GM18505 (cell line): ENCODE data around the gene CDH4.

Source experiments
- ATAC-seq: cut with Tn5 transposase; IDR thresholded peaks from one replicate; pipeline ENCODE4 v1.9.1; 2021; ENCODE audit not compliant: unreplicated experiment
- POLR2A ChIP-seq: IDR thresholded peaks from 4 replicates; pipeline ENCODE4 v1.6.1; 2011; ENCODE audit warnings: borderline replicate concordance; ENCODE audit not compliant: insufficient read depth, insufficient read length; ENCODE audit errors: extremely low read depth

CDH4 gene

GRCh38 chr20:61746781-61747180 lies 494.7 kb downstream of the CDH4 start:
- TF ChIP-seq POLR2A: no peak
- no peak for ATAC-seq

- TF ChIP-seq POLR2A: no peak
- no peak for ATAC-seq
Observed at GRCh38 chr20:61748376-61748775, 496.3 kb downstream of the CDH4 start.

GRCh38 chr20:61749406-61750075 lies 497.5 kb downstream of the CDH4 start:
- no peak for ATAC-seq
- TF ChIP-seq POLR2A: no peak

GRCh38 chr20:61750093-61750492 lies 498.0 kb downstream of the CDH4 start:
- no peak for ATAC-seq
- no peak for TF ChIP-seq POLR2A

- TF ChIP-seq POLR2A: no peak
Observed at GRCh38 chr20:61752576-61752975, 500.5 kb downstream of the CDH4 start.

GRCh38 chr20:61753316-61753942 lies 501.4 kb downstream of the CDH4 start:
- ATAC-seq: no peak
- no peak for TF ChIP-seq POLR2A

More at GRCh38 chr20:61752576-61752975, 500.5 kb downstream of the CDH4 start:
- ATAC-seq: no peak

- no peak for TF ChIP-seq POLR2A
- ATAC-seq: no peak
Observed at GRCh38 chr20:61753987-61754956, 502.2 kb downstream of the CDH4 start.

- TF ChIP-seq POLR2A: no peak
Observed at GRCh38 chr20:61754976-61755778, 503.1 kb downstream of the CDH4 start.

GRCh38 chr20:61755971-61756845 lies 504.1 kb downstream of the CDH4 start:
- ATAC-seq: no peak
- no peak for TF ChIP-seq POLR2A

More at GRCh38 chr20:61754976-61755778, 503.1 kb downstream of the CDH4 start:
- ATAC-seq: no peak

- no peak for ATAC-seq
- TF ChIP-seq POLR2A: no peak
Observed at GRCh38 chr20:61756966-61757677, 505.1 kb downstream of the CDH4 start.
